GM21423 (cell line): Measurements from ENCODE around the gene PGLYRP1.

ENCODE experiments used
- ATAC-seq: cut with Tn5 transposase; IDR thresholded peaks from one replicate; pipeline ENCODE4 v1.9.1; 2021; ENCODE audit warnings: mild to moderate bottlenecking, moderate library complexity; ENCODE audit not compliant: unreplicated experiment

PGLYRP1 gene

DNA sequence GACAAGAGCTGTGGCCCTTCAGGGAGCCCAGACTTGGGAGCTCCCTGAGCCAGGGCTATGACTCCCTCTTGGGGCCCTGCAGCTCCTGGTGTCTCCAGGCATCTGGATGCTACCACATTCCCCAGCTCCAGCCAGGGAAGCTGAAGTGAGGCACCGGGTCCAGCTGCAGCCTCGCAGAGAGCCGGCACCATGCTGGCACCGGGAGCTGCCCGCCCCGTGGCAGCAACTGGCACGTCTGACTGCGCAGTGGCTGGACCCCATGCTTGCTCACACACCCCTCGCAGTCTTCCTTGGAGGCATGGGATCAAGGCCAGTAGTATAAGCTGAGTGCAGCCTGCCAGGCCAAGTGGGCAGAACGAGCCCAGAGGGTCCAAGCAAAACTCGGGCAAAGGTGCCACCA lies 10.5 kb upstream of the PGLYRP1 start:
- no peak for ATAC-seq

DNA sequence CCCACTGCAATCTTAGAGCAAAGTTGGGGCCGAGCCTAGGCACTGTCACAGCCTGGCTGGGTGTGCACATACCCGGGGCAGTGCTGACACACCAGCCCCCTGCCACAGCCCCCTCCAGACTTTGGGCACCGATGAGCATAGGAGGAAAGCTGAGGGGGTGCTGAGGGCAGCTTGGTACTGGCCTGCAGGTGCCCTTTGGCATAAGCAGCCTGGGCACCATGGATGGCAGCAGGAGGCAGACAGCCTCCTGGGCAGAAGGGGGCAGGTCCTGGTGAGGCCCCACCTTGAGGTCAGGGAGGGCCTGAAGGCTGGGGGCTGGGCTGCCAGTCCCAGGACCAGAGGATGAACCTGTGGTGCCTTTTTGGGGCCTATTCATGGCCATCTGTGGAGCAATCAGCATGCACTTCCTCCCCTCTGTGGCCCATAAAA lies 9.8 kb upstream of the PGLYRP1 start:
- no peak for ATAC-seq

DNA sequence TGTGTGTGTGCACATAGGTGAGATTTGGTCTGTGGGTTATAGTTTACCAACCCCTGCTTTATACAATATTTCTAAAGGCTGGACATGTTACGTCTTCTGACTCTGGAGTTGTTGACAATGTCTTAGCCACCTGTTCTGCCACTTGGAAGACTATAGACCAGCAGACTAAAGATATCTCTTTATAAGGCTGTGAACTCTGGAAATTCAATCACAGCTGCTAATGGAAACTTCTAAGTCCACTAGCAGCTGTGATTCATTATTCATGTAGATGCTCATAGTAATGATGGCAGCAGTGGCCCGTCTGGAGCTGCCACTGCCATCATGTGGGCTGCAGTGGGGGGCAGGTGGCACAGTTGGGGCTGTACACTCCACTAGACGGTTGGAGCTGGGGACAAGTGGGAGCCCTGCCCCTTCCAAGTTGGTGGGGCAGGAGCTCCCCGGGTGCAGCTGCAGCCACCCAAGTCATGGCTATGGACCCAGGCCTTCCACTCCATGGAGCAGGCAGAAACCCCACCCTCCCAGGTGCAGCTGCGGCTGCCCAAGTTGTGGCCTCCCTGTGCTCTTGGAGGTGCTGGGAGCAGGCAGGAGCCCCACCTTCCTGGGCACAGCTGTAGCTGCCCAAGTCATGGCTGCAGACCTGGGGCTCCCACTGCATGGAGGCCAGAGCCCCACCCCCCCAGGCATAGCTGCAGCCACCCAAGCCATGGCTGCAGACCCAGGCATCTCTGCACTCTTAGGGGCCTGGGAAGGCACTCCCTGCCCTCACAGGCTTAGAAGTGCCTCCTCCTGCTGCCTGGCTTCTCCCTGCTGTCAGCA lies 9.1 kb upstream of the PGLYRP1 start:
- no peak for ATAC-seq

DNA sequence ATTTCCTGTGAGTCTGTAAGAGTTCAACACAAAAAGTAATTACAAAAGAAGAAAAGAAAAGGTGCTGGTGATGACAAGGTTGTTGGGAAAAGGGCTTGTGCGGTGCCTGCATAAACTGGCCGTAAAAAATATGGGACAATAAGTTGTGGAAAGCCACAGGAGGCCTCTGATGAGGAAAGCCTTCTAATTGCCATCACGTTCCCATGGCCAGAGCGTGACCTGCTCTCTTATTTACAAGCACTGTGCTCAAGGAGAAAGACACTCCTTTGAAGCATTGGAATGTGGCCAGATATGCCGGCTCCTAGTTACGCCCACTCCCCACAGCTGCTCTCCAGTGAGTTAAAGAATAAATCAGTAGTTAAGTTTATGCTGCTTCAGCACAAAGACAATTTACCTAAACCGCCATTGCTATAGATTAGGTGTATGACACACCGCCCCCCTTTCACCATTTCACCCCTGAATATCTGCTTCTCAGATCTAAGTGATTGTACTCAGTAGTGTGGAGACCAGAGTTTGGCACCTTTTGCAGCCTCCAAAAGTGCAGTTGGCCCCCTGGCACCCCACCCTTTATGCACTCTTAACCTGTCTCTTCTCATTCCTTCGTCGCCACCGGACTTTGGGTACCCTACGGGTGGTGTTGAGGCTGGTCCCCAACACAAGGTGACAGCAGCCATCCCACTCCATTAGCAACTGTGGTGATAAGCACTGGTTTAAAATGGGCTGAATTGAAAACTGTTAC lies 8.1 kb upstream of the PGLYRP1 start:
- no peak for ATAC-seq

DNA sequence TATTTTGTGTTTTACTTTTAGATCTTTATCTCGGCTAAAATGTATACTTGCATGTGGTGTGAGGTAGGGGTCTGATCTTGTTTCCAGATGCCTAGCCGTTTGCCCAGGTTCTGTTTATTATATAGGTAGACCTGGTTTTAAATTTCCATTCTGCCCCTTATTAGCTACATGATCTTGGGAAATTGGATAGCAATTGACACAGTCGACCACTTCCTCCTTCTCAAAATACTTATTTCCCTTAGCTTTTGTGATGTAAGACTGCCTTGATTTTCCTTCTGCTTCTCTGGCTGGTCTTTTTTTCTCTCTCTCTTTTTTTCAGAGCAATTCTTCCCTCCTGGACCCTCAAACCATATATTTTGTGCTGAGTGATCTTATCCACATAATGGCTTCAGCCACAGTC lies 3.0 kb upstream of the PGLYRP1 start:
- ATAC-seq: no peak

DNA sequence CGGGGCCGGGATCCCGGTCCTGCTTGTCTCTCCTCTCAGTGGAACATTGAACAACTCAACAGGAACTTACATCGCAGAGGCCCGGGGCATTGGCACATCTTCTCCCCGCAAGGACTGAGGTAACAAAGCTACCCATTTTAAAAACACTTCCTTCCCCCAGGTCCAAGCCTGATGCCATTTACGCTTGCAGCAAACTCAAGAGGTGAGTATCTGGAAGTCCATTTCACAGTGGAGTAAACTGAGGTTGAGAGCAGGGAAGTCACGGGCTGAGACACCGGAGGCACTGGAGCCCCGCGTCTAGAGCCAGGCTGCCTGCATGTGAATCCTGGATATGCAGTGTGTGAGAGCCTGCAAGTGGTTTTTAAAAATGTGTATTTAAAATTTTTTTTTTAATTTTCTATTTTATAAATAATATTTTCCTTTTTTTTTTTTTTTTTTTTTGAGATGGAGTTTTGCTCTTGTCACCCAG lies 492 bp upstream of the PGLYRP1 start:
- ATAC-seq: no peak

DNA sequence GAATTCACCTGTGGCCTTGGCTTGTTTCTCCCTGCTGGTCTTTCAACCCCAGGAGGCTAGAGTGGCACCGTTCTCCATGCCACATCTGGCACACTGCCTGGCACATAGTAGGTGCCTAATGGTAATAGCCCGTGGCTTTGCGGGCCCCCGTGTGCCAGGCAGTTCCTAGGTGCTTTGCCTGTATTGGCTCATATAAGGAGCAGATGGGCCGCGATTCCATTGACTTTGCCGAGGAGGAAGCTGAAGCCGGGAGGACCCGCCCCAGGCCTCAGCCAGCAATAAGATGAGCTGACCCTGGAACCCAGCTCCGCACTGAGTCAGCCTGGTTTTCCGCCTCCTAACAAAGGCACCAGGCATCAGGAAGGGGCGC lies 807 bp downstream of the PGLYRP1 start:
- no peak for ATAC-seq

DNA sequence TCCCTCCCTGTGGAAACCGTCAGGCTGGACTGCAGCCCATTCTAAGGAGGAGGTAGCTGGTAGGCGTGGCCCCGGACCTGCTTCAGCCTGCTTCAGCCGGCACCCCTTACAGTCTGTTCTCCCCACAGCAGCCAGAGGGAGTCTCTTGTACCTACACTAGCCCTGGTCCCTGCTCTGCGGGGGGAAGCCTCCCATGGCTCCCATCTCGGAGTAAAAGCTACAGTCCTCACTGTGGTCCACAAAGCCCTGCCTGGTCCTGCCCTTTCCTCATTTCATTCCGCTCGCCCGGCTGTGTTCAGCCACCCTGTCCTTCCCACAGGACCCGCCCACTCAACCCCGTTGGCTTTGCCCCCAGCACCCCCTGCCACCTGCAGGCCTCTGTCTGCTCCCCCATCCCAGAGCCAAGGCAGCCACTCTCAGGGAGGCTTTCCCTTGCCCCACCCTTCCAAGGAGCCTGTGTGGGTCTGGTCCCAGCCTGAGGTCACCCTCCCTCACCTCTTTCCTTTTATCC lies 1.3 kb downstream of the PGLYRP1 start:
- no peak for ATAC-seq

DNA sequence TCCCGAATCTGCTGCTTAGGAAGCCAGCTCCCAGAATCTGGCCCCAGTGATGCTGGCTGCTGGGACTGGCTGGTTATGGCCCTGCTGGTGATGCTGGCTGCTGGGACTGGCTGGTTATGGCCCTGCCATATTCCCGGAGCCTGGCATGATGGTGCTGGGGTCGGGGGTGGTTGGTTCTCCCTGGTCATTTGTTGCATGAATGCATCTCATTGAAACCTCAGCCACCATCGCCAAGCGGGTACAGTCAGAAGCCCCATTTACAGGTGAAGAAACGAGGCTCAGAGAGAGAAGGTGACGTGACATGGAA lies 2.1 kb downstream of the PGLYRP1 start:
- ATAC-seq: no peak

DNA sequence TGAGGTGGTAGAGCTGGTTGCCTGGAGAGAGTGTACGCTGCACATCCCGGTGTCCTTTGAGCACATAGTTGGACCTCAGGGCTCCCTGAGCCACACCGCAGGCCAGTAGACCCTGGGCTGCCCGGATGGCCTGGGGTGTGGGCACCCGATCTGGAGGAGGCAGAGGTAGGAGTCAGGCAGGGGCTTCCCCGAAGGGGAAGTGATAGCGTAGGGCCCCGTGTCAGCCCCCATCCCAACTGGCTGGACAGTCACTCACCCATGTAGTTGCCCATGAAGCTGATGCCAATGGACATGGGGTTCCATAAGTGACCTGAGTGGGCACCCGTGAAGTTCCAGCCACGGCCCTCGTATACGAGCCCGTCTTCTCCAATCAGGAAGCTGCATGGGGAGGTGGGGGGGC lies 3.6 kb downstream of the PGLYRP1 start:
- ATAC-seq: no peak

DNA sequence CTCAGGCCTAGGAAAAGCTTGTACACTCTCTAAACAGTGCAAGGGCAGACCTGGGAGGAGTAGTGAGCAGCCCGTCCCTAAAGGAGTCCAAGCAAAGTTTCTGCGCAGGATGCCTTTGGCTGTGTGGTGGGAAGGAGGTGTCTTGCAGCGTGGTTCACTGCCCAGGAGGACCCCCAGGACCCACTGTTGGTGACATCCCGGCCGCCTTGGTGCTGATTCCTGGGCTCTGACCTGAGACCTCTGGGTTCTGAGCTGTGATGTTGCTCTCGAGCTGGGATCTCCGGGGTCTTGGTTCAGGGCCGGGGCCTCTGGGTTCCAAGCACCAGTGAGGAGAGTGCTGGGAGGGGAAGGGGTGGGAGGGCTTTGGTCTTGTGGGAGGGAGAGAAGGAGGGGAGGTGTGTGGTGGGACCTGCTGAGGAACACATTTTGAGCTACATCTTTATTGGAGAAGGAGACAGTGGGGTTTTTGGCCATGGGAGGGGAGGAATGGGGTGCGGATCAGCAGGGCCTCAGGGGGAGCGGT lies 4.1 kb downstream of the PGLYRP1 start:
- ATAC-seq: no peak

DNA sequence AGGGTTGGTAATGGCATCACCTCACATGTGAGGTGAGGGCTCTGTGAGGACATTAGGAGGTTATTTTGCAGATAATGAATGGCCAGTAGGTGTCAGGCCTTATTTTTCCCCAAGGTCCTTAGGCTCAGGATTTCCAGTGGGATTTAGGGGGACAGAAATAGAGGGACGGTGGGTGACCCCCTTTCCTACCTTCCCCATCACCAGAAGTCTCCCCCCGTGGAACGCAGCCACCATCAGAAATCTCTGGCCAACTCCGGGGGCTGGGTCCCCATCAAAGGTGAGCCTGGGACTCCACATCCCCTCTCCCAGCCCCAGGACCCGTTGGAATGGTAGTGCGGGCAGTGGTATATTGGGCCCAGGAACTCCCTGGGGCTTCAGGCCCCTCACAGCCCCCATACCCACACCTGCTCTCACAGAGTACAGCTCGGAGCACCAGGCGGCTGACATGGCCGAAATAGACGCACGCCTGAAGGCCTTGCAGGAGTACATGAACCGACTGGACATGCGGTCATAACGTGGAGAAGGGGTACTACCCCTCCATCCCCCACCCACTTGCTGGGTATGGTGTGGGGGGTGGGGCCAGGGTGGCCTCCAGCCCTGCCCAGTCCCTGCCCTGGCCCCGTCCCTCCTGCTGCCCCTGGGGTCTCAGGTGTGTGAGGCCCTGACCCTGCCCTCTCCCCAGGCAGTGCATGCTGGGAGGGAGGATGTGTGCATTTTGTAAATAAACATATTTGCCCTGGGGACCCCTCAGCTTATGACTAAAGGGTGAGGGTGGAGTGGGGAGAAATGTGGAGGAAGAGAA lies 4.8 kb downstream of the PGLYRP1 start:
- no peak for ATAC-seq

DNA sequence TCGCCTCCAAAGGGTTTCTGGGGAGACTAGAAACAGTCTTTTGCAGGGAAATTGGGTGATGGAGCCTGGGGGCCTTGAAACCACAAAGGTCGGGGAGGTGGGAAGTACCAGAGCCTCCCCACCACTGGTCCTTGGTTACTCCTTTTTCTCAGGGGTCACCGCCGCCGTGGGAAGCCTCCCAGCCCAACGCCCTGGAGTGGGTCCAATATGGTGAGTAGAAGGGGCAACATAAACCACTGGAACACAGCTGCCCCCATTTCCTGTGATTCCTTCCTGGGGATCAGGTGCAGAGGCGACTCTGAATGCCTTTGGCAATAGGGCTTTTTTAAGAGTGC lies 5.8 kb downstream of the PGLYRP1 start:
- no peak for ATAC-seq

DNA sequence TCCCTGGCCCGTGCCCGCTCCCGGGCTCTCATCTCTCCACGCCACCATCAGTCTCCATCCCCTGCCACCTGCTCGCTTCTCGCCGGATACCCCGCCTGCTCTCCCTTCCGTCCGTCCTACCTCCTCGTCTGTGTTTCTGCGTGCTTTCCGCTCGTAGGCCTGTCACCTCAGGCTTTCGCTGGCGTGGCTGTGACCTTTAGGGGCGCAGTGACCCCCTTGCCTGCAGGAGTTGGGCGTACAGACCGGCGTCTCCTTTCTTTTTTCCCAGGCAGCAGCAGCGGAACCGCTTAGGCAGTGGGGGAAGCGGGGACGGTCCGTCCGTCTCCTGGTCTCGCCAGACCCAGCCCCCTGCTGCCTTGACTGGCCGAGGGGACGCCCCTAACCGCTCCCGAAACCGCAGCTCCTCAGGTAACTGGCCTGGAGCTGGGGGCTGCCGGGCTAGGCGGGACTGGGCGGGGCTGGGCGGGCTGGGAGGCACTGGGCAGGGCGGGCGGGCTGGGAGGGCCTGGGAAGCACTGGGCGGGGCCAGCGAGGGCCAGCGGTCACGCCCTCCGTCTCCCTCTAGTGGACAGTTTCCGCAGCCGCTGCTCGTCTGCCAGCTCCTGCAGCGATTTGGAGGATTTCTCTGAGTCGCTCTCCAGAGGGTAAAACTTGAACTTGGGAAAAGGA lies 6.3 kb downstream of the PGLYRP1 start:
- ATAC-seq: peak; percentile 58

DNA sequence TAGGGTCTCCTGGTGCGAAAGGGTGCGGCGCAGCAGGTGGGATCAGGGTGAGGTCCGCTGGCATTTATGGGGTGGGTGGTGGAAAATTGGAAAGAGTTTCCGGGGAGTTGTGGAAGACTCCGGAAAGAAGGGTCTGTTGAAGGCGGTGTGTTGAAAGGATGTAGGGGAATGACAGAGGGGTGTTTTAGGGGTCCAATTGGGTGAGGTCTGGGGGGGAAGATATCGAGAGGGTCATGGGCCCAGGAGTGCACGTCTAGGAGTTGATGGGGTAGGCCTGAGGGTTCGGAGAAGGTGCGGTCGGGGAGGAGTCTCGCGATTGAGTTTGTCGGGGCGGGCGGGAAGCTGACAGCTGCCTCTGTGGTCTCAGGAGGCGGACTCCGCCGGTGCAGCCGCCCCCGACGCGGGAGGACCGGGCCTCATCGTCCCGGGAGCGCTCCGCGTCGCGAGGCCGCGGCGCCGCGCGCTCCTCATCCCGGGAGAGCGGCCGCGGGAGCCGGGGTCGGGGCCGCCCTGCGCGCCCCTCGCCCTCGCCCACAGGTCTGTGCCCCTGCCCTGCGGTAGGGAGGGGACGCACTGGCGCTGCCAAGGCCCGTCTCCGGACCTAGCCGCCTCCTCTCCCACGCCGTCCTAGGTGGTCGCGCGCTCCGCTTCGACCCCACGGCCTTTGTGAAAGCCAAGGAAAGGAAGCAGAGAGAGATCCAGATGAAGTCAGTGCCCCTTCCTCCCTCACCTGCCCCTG lies 7.0 kb downstream of the PGLYRP1 start:
- no peak for ATAC-seq

DNA sequence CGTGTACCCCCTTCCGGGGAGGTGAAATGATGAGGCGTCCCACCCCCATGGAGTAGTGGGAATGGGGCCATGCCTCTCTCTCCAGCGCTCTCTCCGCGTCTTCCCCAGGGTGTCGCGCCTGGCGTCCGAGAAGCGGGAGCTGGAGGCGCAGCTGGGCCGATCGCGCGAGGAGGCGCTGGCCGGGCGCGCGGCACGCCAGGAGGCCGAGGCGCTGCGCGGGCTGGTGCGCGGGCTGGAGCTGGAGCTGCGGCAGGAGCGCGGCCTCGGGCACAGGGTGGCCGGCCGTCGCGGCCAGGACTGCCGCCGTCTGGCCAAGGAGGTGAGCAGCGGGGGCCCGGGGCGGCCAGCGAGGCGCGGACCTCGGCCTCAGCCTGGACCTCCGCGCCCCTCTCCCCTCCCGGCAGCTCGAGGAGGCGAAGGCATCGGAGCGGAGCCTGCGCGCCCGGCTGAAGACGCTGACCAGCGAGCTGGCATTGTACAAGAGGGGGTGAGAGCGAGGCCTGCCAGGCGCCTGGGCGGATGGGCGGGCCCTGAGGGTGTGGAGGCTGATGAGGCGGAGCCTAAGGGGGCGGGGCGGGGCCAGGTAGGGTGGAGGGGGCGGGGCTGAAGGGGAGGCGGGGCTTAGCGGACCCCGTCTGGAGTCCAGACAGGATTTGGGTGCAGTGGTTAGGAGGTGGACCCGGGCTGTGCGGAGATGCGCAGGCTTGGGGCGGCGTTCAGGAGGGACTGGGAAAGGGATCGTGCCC lies 7.7 kb downstream of the PGLYRP1 start:
- no peak for ATAC-seq

DNA sequence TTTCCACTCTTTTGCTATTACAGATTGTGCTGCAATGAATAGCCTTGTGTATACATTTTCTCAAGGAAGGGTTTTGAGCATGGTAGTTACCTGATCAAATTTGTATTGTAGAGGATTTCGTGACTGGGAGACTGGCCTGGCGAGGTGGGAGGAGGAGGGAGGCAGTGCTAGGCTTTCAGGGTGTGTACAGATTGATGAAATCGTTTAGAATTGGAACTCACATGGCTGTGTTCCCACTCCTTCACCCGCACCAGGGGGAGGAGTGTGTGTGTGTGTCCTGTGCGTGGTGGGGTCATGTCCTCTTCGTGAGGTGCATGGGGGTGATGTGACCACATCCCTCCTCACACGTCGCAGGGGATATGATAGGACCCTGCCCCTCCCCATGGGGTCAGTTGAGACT lies 8.3 kb downstream of the PGLYRP1 start:
- no peak for ATAC-seq

DNA sequence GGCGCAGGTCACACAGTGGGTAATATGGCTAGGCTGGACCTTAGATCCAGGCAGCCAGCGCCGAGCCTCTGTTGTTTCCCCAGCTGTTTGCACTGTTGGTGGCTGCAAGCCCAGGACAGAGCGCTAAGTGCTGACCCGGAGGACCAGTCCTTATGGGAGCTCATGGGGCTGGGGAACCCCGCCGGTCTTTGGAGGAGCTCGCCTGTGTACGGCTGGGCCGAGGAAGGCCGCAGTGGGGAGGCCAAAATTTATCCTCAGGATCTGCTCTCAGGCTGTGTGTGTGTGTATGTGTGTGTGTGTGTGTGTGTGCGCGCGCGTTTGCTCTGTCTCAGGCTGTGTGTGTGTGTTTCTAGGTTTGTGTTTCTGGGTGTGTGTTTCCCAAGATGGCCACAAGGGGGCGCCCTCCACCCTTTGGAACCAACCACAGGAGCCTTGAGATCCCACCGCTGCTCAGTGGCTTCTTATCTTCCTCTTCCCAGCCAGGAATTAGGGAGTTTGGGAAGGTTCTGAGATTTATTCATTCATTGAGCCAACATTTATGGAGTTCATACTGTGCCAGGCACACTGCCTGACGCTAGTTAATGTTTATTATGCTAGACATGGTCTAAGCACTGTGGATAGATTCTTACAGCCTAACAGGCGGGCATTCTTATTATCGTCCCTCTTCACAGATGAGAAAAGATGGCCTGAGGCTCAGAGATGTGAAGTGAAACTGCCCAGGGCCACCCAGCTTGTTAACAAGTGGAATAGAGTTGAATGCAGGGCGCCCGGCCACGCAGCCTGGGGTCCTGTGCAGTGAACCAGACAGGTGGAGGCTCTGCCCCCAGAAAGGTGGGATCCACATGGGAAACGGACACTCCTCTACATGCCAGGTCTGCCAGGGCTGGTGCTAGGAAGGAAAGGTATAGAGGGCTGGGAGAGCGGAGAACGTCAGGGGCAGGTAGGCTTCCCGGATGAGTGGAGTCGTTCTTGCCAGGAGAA lies 13.0 kb downstream of the PGLYRP1 start:
- ATAC-seq: no peak
